ENCODE data around the gene SMIM23. TPM values are rescaled to one million over a fixed set of nuclear protein-coding genes. Genes with fewer than 3 reads are reported as not detected.

SMIM23 gene
- total RNA-seq, 1 donor from 2014 or later, result not detected

GRCh38 chr5:171813813-171814490 lies 28.3 kb downstream of the SMIM23 start:
- H3K27me3 Mint-ChIP-seq, result peaks cover 2% of the 10 kb centered on the region
- intact Hi-C loops (cut with micrococcal nuclease), result no loop called here
- H3K36me3 Mint-ChIP-seq (ENCODE audit: low read depth), result no peaks in the 10 kb centered on the region
- no peak overlapping the region for H3K27ac Mint-ChIP-seq
- DNase-seq, result no peak
- no peak overlapping the region for H3K4me3 Mint-ChIP-seq
- H3K4me1 Mint-ChIP-seq, result no peaks in the 10 kb centered on the region
- H3K9me3 Mint-ChIP-seq, result no peaks in the 10 kb centered on the region

- intact Hi-C loops (cut with micrococcal nuclease), result no loop called here
- no peaks in the 10 kb centered on the region for H3K27me3 Mint-ChIP-seq
- no peak overlapping the region for H3K27ac Mint-ChIP-seq
- H3K9me3 Mint-ChIP-seq, result no peaks in the 10 kb centered on the region
- H3K4me3 Mint-ChIP-seq, result no peak overlapping the region
- DNase-seq, result no peak
- H3K4me1 Mint-ChIP-seq, result no peaks in the 10 kb centered on the region
- H3K36me3 Mint-ChIP-seq (ENCODE audit: low read depth), result no peaks in the 10 kb centered on the region
Observed at GRCh38 chr5:171816666-171817065, 31.0 kb downstream of the SMIM23 start.

GRCh38 chr5:171820561-171820960 lies 34.9 kb downstream of the SMIM23 start:
- Mint-ChIP-seq H3K4me3 (no peak overlapping the region), H3K9me3 (no peaks in the 10 kb centered on the region), H3K4me1 (no peaks in the 10 kb centered on the region), H3K27me3 (no peaks in the 10 kb centered on the region), H3K27ac (no peak overlapping the region), H3K36me3 (ENCODE audit: low read depth) (no peaks in the 10 kb centered on the region)
- intact Hi-C loops (cut with micrococcal nuclease), result no loop called here
- no peak for DNase-seq

DNA sequence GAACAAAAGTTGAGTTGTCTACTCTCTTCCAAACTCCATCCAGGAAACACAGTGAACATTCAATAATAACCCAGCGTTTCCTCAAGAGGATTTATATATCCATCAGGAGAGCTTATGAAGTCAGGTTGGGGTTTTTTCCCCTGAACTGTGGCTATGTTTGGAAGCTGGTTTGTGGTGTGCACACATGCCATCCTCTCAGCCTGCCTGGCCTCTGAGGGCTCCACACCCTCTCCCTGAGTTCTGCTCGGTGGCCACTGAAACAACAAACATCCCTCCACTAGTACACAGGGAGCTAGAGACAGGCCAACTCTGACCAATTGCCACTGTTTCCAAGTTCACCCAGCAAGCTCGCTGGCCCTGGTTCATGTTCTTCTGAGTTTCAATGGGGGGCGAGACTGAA lies 35.7 kb downstream of the SMIM23 start:
- Mint-ChIP-seq H3K36me3 (ENCODE audit: low read depth) (no peaks in the 10 kb centered on the region), H3K27me3 (no peaks in the 10 kb centered on the region), H3K9me3 (no peaks in the 10 kb centered on the region), H3K27ac (no peak overlapping the region), H3K4me3 (no peak overlapping the region), H3K4me1 (no peaks in the 10 kb centered on the region)
- intact Hi-C loops (cut with micrococcal nuclease), result no loop called here
- no peak for DNase-seq

- Mint-ChIP-seq H3K4me1 (no peaks in the 10 kb centered on the region), H3K36me3 (ENCODE audit: low read depth) (no peaks in the 10 kb centered on the region), H3K27me3 (no peaks in the 10 kb centered on the region), H3K27ac (no peak overlapping the region), H3K9me3 (no peaks in the 10 kb centered on the region), H3K4me3 (no peak overlapping the region)
- no peak for DNase-seq
- intact Hi-C loops (cut with micrococcal nuclease), result no loop called here
Observed at GRCh38 chr5:171823269-171823668, 37.7 kb downstream of the SMIM23 start.

GRCh38 chr5:171825051-171825450 lies 39.4 kb downstream of the SMIM23 start:
- Mint-ChIP-seq H3K9me3 (no peaks in the 10 kb centered on the region), H3K27ac (no peak overlapping the region), H3K36me3 (ENCODE audit: low read depth) (no peaks in the 10 kb centered on the region), H3K4me1 (no peaks in the 10 kb centered on the region), H3K4me3 (no peak overlapping the region), H3K27me3 (peaks cover 2% of the 10 kb centered on the region)
- no peak for DNase-seq
- intact Hi-C loops (cut with micrococcal nuclease), result no loop called here

DNA sequence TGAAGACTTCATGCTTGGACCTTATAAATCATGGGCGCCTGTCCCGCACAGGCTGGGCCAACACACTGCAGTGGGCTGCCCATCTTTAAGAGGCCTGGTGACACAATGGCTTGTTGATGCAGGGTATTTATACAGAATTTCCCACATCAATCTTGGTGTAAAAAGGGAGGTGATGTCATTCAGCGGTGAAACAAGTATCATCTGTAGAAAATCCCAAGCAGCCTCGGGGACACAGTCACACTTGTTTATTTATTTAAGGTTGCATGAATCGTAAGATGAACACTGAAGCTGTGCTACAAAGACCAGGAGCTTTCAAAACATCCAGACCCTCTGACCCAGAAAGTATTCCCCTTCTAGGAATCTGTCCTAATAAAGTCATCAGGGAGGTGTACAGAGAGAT lies 40.5 kb downstream of the SMIM23 start:
- Mint-ChIP-seq H3K9me3 (peaks cover 4% of the 10 kb centered on the region), H3K4me3 (no peak overlapping the region), H3K36me3 (ENCODE audit: low read depth) (no peaks in the 10 kb centered on the region), H3K27ac (no peak overlapping the region), H3K4me1 (no peaks in the 10 kb centered on the region), H3K27me3 (peaks cover 2% of the 10 kb centered on the region)
- intact Hi-C loops (cut with micrococcal nuclease), result no loop called here
- DNase-seq, result no peak

DNA sequence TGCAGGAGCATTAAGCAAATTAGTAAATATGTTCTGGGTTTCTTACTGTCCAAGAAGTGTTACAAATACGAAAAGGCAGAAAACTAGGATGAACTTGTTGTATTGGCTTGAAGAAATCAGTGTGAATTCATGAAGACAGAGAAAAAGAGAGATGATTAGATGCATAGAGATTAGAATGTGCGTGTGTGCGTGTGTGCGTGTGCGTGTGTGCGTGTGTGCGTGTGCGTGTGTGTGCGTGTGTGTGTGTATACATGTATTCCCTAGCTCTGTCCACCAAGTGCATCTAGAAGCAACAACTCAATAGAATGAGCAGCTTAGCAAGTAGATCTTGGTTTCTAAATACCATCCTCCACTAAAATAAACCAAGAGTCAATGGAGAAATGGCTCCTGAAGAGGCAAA lies 41.5 kb downstream of the SMIM23 start:
- Mint-ChIP-seq H3K27ac (no peak overlapping the region), H3K9me3 (peaks cover 6% of the 10 kb centered on the region), H3K4me3 (no peak overlapping the region), H3K4me1 (no peaks in the 10 kb centered on the region), H3K27me3 (peaks cover 2% of the 10 kb centered on the region), H3K36me3 (ENCODE audit: low read depth) (no peaks in the 10 kb centered on the region)
- intact Hi-C loops (cut with micrococcal nuclease), result no loop called here
- DNase-seq, result no peak

GRCh38 chr5:171830686-171831085 lies 45.1 kb downstream of the SMIM23 start:
- Mint-ChIP-seq H3K4me3 (no peak overlapping the region), H3K36me3 (ENCODE audit: low read depth) (no peaks in the 10 kb centered on the region), H3K27ac (no peak overlapping the region), H3K4me1 (no peaks in the 10 kb centered on the region), H3K9me3 (peaks cover 6% of the 10 kb centered on the region), H3K27me3 (peaks cover 2% of the 10 kb centered on the region)
- no peak for DNase-seq
- intact Hi-C loops (cut with micrococcal nuclease), result no loop called here

DNA sequence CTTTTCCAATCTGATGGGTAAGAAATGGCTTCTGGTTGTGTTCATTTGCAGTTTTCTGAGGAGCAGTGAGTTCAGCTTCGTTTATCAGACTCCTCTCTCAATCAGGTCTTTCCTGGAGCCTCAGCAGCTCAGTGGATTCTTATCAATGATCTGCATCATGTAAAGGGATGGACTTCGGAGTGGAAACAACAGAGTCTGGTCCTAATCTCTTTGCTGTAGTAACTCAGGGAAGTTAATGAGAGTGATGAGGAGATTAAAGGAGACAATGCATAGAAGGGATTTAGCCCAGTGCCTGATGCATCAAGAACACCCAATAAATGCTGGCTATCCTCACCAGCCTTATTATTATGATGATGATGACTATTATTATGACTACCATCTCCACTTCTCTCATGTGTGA lies 47.2 kb downstream of the SMIM23 start:
- Mint-ChIP-seq H3K36me3 (ENCODE audit: low read depth) (no peaks in the 10 kb centered on the region), H3K4me3 (no peak overlapping the region), H3K4me1 (no peaks in the 10 kb centered on the region), H3K27ac (no peak overlapping the region), H3K9me3 (peaks cover 6% of the 10 kb centered on the region), H3K27me3 (peaks cover 2% of the 10 kb centered on the region)
- no peak for DNase-seq
- intact Hi-C loops (cut with micrococcal nuclease), result no loop called here

- no peaks in the 10 kb centered on the region for H3K4me1 Mint-ChIP-seq
- DNase-seq, result no peak
- H3K36me3 Mint-ChIP-seq (ENCODE audit: low read depth), result no peaks in the 10 kb centered on the region
- H3K4me3 Mint-ChIP-seq, result no peak overlapping the region
- intact Hi-C loops (cut with micrococcal nuclease), result no loop called here
- H3K27ac Mint-ChIP-seq, result no peak overlapping the region
- H3K27me3 Mint-ChIP-seq, result peaks cover 2% of the 10 kb centered on the region
- H3K9me3 Mint-ChIP-seq, result peaks cover 6% of the 10 kb centered on the region
Observed at GRCh38 chr5:171834461-171834860, 48.8 kb downstream of the SMIM23 start.

- H3K4me1 Mint-ChIP-seq, result no peaks in the 10 kb centered on the region
- no peak overlapping the region for H3K4me3 Mint-ChIP-seq
- H3K36me3 Mint-ChIP-seq (ENCODE audit: low read depth), result no peaks in the 10 kb centered on the region
- peaks cover 6% of the 10 kb centered on the region for H3K9me3 Mint-ChIP-seq
- DNase-seq, result no peak
- H3K27me3 Mint-ChIP-seq, result peaks cover under 1% of the 10 kb centered on the region
- H3K27ac Mint-ChIP-seq, result no peak overlapping the region
- intact Hi-C loops (cut with micrococcal nuclease), result no loop called here
Observed at GRCh38 chr5:171835066-171835465, 49.4 kb downstream of the SMIM23 start.

DNA sequence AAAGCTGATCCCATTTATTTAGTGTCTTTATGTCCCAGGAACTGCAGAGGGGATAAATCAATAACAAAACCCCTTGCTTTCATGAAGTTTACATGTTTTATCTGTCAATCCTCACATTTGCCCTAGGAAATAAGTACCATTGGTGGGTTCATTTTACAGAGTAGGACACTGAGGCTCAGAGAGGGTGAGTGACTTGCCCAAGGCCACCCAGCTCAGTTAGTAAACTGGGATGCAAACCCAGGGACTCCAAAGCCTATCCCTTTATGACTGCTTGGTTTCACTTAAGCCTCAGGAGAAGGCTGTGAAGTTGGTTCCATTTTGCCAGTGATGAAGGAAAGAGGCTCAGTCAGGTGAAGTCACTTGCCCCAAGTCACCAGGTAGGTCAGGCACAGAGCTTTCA lies 51.9 kb downstream of the SMIM23 start:
- Mint-ChIP-seq H3K4me1 (peaks cover 3% of the 10 kb centered on the region), H3K27me3 (no peaks in the 10 kb centered on the region), H3K4me3 (no peak overlapping the region), H3K27ac (no peak overlapping the region), H3K9me3 (no peaks in the 10 kb centered on the region), H3K36me3 (ENCODE audit: low read depth) (no peaks in the 10 kb centered on the region)
- DNase-seq, result no peak
- intact Hi-C loops (cut with micrococcal nuclease), result no loop called here

- Mint-ChIP-seq H3K36me3 (ENCODE audit: low read depth) (no peaks in the 10 kb centered on the region), H3K27ac (no peak overlapping the region), H3K4me1 (peaks cover 3% of the 10 kb centered on the region), H3K4me3 (no peak overlapping the region), H3K9me3 (no peaks in the 10 kb centered on the region), H3K27me3 (no peaks in the 10 kb centered on the region)
- intact Hi-C loops (cut with micrococcal nuclease), result no loop called here
- DNase-seq, result no peak
Observed at GRCh38 chr5:171838066-171838465, 52.4 kb downstream of the SMIM23 start.

DNA sequence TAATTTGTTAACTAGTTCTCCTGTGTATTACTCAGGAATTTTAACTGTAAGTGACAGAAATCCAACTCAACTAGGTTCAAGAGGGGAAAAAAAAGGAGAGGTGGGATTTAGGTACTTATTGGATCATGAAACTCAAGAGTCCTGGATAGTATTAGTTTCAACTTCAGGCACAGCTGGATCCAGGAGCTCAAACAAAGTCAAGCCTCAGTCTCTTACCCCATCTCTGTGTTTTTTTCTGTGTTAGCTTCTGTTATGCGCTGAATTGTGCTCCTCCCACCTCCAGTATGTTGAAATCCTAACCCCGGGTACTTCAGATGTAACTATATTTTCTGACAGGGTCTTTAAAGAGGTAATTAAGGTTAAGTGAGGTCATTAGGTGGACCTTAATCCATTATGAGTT lies 53.5 kb downstream of the SMIM23 start:
- DNase-seq, result no peak
- Mint-ChIP-seq H3K4me1 (peaks cover 3% of the 10 kb centered on the region), H3K4me3 (no peak overlapping the region), H3K36me3 (ENCODE audit: low read depth) (no peaks in the 10 kb centered on the region), H3K27ac (no peak overlapping the region), H3K27me3 (no peaks in the 10 kb centered on the region), H3K9me3 (no peaks in the 10 kb centered on the region)
- intact Hi-C loops (cut with micrococcal nuclease), result no loop called here
